SU-DHL-6 (cell line): Measurements from ENCODE around the gene DTHD1.
A peak's percentile ranks its signal among the peaks of the same experiment; 100 is the strongest.

Source experiments
- H2AFZ ChIP-seq: fragments of 200-600 bp; sonication (generic); 2 replicates; pipeline ENCODE4 v1.6.1; 2014; ENCODE audit warnings: low read depth, mild to moderate bottlenecking, moderate library complexity, mixed read lengths, antibody characterized with exemption, low read length; ENCODE audit not compliant: severe bottlenecking
- H3F3A ChIP-seq: fragments of 200-600 bp; shearing (Covaris generic); 2 replicates; pipeline ENCODE4 v1.6.0; 2016; ENCODE audit warnings: antibody characterized with exemption, mild to moderate bottlenecking; ENCODE audit not compliant: insufficient read depth
- H3K27ac ChIP-seq: fragments of 200-600 bp; sonication (generic); 2 replicates; pipeline ENCODE4 v1.5.1; 2016; ENCODE audit warnings: low read depth, mild to moderate bottlenecking, low read length, moderate library complexity, mixed read lengths
- H3K27me3 ChIP-seq: fragments of 200-600 bp; sonication (generic), shearing (Covaris generic); 2 replicates; pipeline ENCODE4 v1.6.0; 2014; ENCODE audit warnings: mild to moderate bottlenecking, low read length
- H3K36me3 ChIP-seq: fragments of 200-600 bp; sonication (generic); 2 replicates; pipeline ENCODE4 v1.6.1; 2014; ENCODE audit warnings: mild to moderate bottlenecking, low read length, mixed read lengths
- H3K4me2 ChIP-seq: fragments of 300-600, 200-600 bp; shearing (Covaris generic), sonication (generic); 2 replicates; pipeline ENCODE4 v1.6.0; 2014; ENCODE audit warnings: low read length, low read depth, mild to moderate bottlenecking; ENCODE audit not compliant: poor library complexity, severe bottlenecking
- H3K4me3 ChIP-seq: fragments of 200-600 bp; sonication (generic); 2 replicates; pipeline ENCODE4 v1.5.1; 2014; ENCODE audit warnings: antibody characterized with exemption, low read length, mild to moderate bottlenecking, mixed read lengths; ENCODE audit not compliant: insufficient read depth, poor library complexity, severe bottlenecking
- H3K79me2 ChIP-seq: fragments of 200-600 bp; sonication (generic); 2 replicates; pipeline ENCODE4 v1.6.1; 2014; ENCODE audit warnings: mild to moderate bottlenecking, low read length, moderate library complexity; ENCODE audit not compliant: insufficient read depth
- H3K9ac ChIP-seq: fragments of 200-600 bp; sonication (generic); 2 replicates; pipeline ENCODE4 v1.7.0; 2014; ENCODE audit warnings: mild to moderate bottlenecking, low read length
- H3K9me2 ChIP-seq: fragments of 200-600 bp; sonication (generic); replicated peaks from 2 replicates; pipeline ENCODE4 v1.6.1; 2014; ENCODE audit warnings: low read length; ENCODE audit not compliant: insufficient read depth
- H3K9me3 ChIP-seq: fragments of 200-600 bp; sonication (generic); 2 replicates; pipeline ENCODE4 v1.6.1; 2014; ENCODE audit warnings: low read length, mixed read lengths; ENCODE audit not compliant: insufficient read depth
- H4K20me1 ChIP-seq: fragments of 200-600 bp; sonication (generic); 2 replicates; pipeline ENCODE4 v1.6.1; 2014; ENCODE audit warnings: low read depth, mild to moderate bottlenecking, antibody characterized with exemption, low read length, moderate library complexity, mixed read lengths
- CTCF ChIP-seq: fragments of 200-600 bp; sonication (generic); IDR thresholded peaks from one replicate; pipeline ENCODE4 v1.5.1; 2017; ENCODE audit warnings: antibody characterized with exemption, mild to moderate bottlenecking, low read length, moderate library complexity; ENCODE audit not compliant: insufficient read depth, poor library complexity, severe bottlenecking
- EZH2phosphoT487 ChIP-seq: fragments of 200-600 bp; sonication (generic), shearing (Covaris generic); conservative IDR thresholded peaks from 2 replicates; pipeline ENCODE4 v1.6.1; 2018; ENCODE audit warnings: mild to moderate bottlenecking, antibody characterized with exemption, low read length, moderate library complexity, mixed read lengths

Gene DTHD1

GRCh38 chr4:36242629-36243354 is 38.6 kb upstream of the DTHD1 start:
- no peak for TF ChIP-seq CTCF
- no peak for TF ChIP-seq EZH2phosphoT487
- no peak overlapping the region for H2AFZ ChIP-seq
- no peaks in the 10 kb centered on the region for H3K36me3 ChIP-seq
- peak overlapping the region; percentile 74 for H3K4me3 ChIP-seq
- no peaks in the 10 kb centered on the region for H3K79me2 ChIP-seq
- no peaks in the 10 kb centered on the region for H3K9me2 ChIP-seq
- no peak overlapping the region for H3K27ac ChIP-seq
- peak overlapping the region; percentile 77; the same call in 1 of the 2 replicates for H3K9ac ChIP-seq
- no peaks in the 10 kb centered on the region for H3K27me3 ChIP-seq
- no peaks in the 10 kb centered on the region for H4K20me1 ChIP-seq
- peaks cover 13% of the 10 kb centered on the region; the same call in 1 of the 2 replicates for H3F3A ChIP-seq
- peak overlapping the region; percentile 78 for H3K4me2 ChIP-seq
- no peaks in the 10 kb centered on the region for H3K9me3 ChIP-seq

- Histone ChIP-seq H3K4me3 (peak overlapping the region; percentile 74), H3K4me2 (peak overlapping the region; percentile 78), H3K27me3 (no peaks in the 10 kb centered on the region), H3K9ac (peak overlapping the region; percentile 77), H2AFZ (peak overlapping the region; percentile 80), H4K20me1 (no peaks in the 10 kb centered on the region), H3K27ac (peak overlapping the region; percentile 17; the same call in 1 of the 2 replicates), H3K9me2 (no peaks in the 10 kb centered on the region), H3K79me2 (no peaks in the 10 kb centered on the region), H3F3A (peaks cover 13% of the 10 kb centered on the region; the same call in 1 of the 2 replicates), H3K36me3 (no peaks in the 10 kb centered on the region), H3K9me3 (no peaks in the 10 kb centered on the region)
- no peak for TF ChIP-seq EZH2phosphoT487
- TF ChIP-seq CTCF, result no peak
Observed at GRCh38 chr4:36243355-36244256, 37.8 kb upstream of the DTHD1 start.

GRCh38 chr4:36244257-36245082 is 36.9 kb upstream of the DTHD1 start, which contains the start of gene ARAP2:
ARAP2 (minus strand) TSS chr4:36244514; CDS start chr4:36229486, 15,028 bp downstream.
- H3K4me2 ChIP-seq, result peak within 1 kb of the TSS; percentile 78
- no peaks in the 10 kb centered on the region for H3K79me2 ChIP-seq
- no peaks in the 10 kb centered on the region for H3K27me3 ChIP-seq
- H3K9me3 ChIP-seq, result no peaks in the 10 kb centered on the region
- peak within 1 kb of the TSS; percentile 17; the same call in 1 of the 2 replicates for H3K27ac ChIP-seq
- H4K20me1 ChIP-seq, result no peaks in the 10 kb centered on the region
- H3K36me3 ChIP-seq, result no peaks in the 10 kb centered on the region
- no peaks in the 10 kb centered on the region for H3K9me2 ChIP-seq
- peak within 1 kb of the TSS; percentile 97 for H2AFZ ChIP-seq
- H3K9ac ChIP-seq, result peak within 1 kb of the TSS; percentile 77
- H3K4me3 ChIP-seq, result peak within 1 kb of the TSS; percentile 74
- TF ChIP-seq EZH2phosphoT487 (no peak), CTCF (no peak)
- peaks cover 13% of the 10 kb centered on the region; the same call in 1 of the 2 replicates for H3F3A ChIP-seq
